ENCODE measurements around the gene CYP11A1. TPM values are rescaled to one million over a fixed set of nuclear protein-coding genes. Genes with fewer than 3 reads are reported as not detected.
"Not testable (repeated sequence)": the region's sequence is repeated elsewhere in the genome, so short reads cannot be mapped to it uniquely, and the experiment has no call there.

Gene CYP11A1
- total RNA-seq, 1 donor from 2014 or later, result 62.4 TPM

- peaks cover 0 to 11% of the 10 kb centered on the region in 2 donors for H3K4me1 ChIP-seq
- peak overlapping the region; percentile 69 to 74 for H3K4me3 ChIP-seq
- no peaks in the 10 kb centered on the region for H3K36me3 ChIP-seq
- no peaks in the 10 kb centered on the region for H3K27me3 ChIP-seq
- H3K9me3 ChIP-seq, result no peaks in the 10 kb centered on the region
- peak in 1 of 2 donors; percentile 71 for DNase-seq (ENCODE audit: low spot score in 2 of 2)
- H3K27ac ChIP-seq, result peak overlapping the region in 1 of 2 donors; percentile 6
- intact Hi-C loops (cut with DNase I), result no loop called here
- TF ChIP-seq CTCF (IDR thresholded peaks at IDR 0.05), result no peak
Measured at GRCh38 chr15:74365598-74366445, 1.6 kb downstream of the CYP11A1 start.

GRCh38 chr15:74364936-74365597 is 2.4 kb downstream of the CYP11A1 start:
- Histone ChIP-seq H3K27me3 (no peaks in the 10 kb centered on the region), H3K36me3 (no peaks in the 10 kb centered on the region), H3K9me3 (no peaks in the 10 kb centered on the region), H3K4me3 (peak overlapping the region; percentile 69 to 74), H3K4me1 (peaks cover 0 to 11% of the 10 kb centered on the region in 2 donors), H3K27ac (peak overlapping the region in 1 of 2 donors; percentile 6)
- peak in 1 of 2 donors; percentile 41 for DNase-seq (ENCODE audit: low spot score in 2 of 2)
- intact Hi-C loops (cut with DNase I), result no loop called here
- no peak for TF ChIP-seq CTCF (IDR thresholded peaks at IDR 0.05)

- no peak overlapping the region for H3K27ac ChIP-seq
- TF ChIP-seq CTCF (IDR thresholded peaks at IDR 0.05), result no peak
- intact Hi-C loops (cut with DNase I), result no loop called here
- H3K27me3 ChIP-seq, result no peaks in the 10 kb centered on the region
- H3K36me3 ChIP-seq, result no peaks in the 10 kb centered on the region
- H3K9me3 ChIP-seq, result no peaks in the 10 kb centered on the region
- no peak overlapping the region for H3K4me3 ChIP-seq
- H3K4me1 ChIP-seq, result peaks cover 0 to 11% of the 10 kb centered on the region in 2 donors
- DNase-seq (ENCODE audit: low spot score in 2 of 2), result no peak
Measured at GRCh38 chr15:74362482-74362881, 5.0 kb downstream of the CYP11A1 start.

- not testable (repeated sequence) for H3K27ac ChIP-seq
Measured at GRCh38 chr15:74360855-74361254, 6.6 kb downstream of the CYP11A1 start.

GRCh38 chr15:74359376-74359775 is 8.1 kb downstream of the CYP11A1 start:
- H3K27me3 ChIP-seq; DNase-seq (ENCODE audit: low spot score in 2 of 2); H3K4me3 ChIP-seq; H3K9me3 ChIP-seq; intact Hi-C loops (cut with DNase I); H3K36me3 ChIP-seq; H3K27ac ChIP-seq; H3K4me1 ChIP-seq: not testable (repeated sequence)

More at GRCh38 chr15:74360855-74361254, 6.6 kb downstream of the CYP11A1 start:
- H3K36me3 ChIP-seq; H3K4me1 ChIP-seq; H3K9me3 ChIP-seq; DNase-seq (ENCODE audit: low spot score in 2 of 2); H3K4me3 ChIP-seq; intact Hi-C loops (cut with DNase I); H3K27me3 ChIP-seq: not testable (repeated sequence)

- H3K27ac ChIP-seq; intact Hi-C loops (cut with DNase I); DNase-seq (ENCODE audit: low spot score in 2 of 2); H3K27me3 ChIP-seq; H3K9me3 ChIP-seq; H3K4me3 ChIP-seq; H3K36me3 ChIP-seq; H3K4me1 ChIP-seq: not testable (repeated sequence)
Measured at GRCh38 chr15:74357514-74357913, 9.9 kb downstream of the CYP11A1 start.

- H3K36me3 ChIP-seq; H3K4me1 ChIP-seq; DNase-seq (ENCODE audit: low spot score in 2 of 2); intact Hi-C loops (cut with DNase I); H3K4me3 ChIP-seq; H3K27me3 ChIP-seq; H3K27ac ChIP-seq; H3K9me3 ChIP-seq: not testable (repeated sequence)
Measured at GRCh38 chr15:74356050-74356449, 11.4 kb downstream of the CYP11A1 start.

GRCh38 chr15:74353992-74354391 is 13.5 kb downstream of the CYP11A1 start:
- DNase-seq (ENCODE audit: low spot score in 2 of 2); H3K27me3 ChIP-seq; H3K4me1 ChIP-seq; H3K9me3 ChIP-seq; H3K4me3 ChIP-seq; intact Hi-C loops (cut with DNase I); H3K36me3 ChIP-seq; H3K27ac ChIP-seq: not testable (repeated sequence)

Measured in ascending aorta (tissue), 2 donors.